ENCODE measurements around the gene CAPNS2. TPM values are rescaled to one million over a fixed set of nuclear protein-coding genes. Genes with fewer than 3 reads are reported as not detected.
A peak's percentile ranks its signal among the peaks of the same experiment; 100 is the strongest.

Gene CAPNS2
- not detected for polyA plus RNA-seq (ENCODE audit: low read depth in 6 of 6)

- Mint-ChIP-seq H3K27ac (peak within 1 kb of the TSS in 1 of 6 donors; percentile 6), H3K36me3 (no peaks in the 10 kb centered on the region), H3K4me3 (peak within 1 kb of the TSS in 1 of 8 donors; percentile 22), H3K27me3 (no peaks in the 10 kb centered on the region), H3K9me3 (no peaks in the 10 kb centered on the region), H3K4me1 (no peaks in the 10 kb centered on the region)
- ATAC-seq (ENCODE audit: low read depth in 2 of 2) (no peak), DNase-seq (no peak)
These were observed at the start of gene CAPNS2 for GRCh38 chr16:55566432-55567175. TSS of gene CAPNS2 (plus strand) at chr16:55566684. CDS start at chr16:55566757, 73 bp downstream.

DNA sequence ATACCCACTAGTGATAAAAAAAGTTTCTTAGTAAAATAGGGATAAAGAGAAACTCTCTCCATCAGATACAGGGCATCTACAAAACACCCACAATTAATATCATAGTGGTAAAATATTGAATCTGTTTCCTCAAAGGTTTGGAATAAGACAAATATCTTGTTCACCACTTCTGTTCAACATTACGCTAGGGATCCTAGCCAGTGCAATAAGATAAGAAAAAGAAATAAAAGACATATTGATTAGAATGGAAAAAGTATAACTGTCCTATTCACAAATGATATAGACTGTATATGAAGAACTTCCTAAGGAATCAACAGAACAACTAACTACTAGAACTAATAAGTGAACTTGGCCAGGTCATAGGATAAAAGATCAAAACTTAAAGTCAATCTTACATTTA, 44.7 kb upstream of the CAPNS2 start:
- Mint-ChIP-seq H3K9me3 (peaks cover 0 to 15% (median 9%) of the 10 kb centered on the region in 7 donors), H3K4me3 (no peak overlapping the region), H3K27ac (no peak overlapping the region), H3K4me1 (no peaks in the 10 kb centered on the region), H3K27me3 (no peaks in the 10 kb centered on the region), H3K36me3 (no peaks in the 10 kb centered on the region)
- DNase-seq: no peak
- ATAC-seq (ENCODE audit: low read depth in 2 of 2): no peak

- ATAC-seq (ENCODE audit: low read depth in 2 of 2) (no peak), DNase-seq (no peak)
- Mint-ChIP-seq H3K27me3 (no peaks in the 10 kb centered on the region), H3K4me1 (no peaks in the 10 kb centered on the region), H3K36me3 (no peaks in the 10 kb centered on the region), H3K9me3 (peaks cover 0 to 10% (median 7%) of the 10 kb centered on the region in 7 donors), H3K27ac (no peak overlapping the region), H3K4me3 (no peak overlapping the region)
These were observed 40.0 kb upstream of the CAPNS2 start for GRCh38 chr16:55526441-55526840.

GRCh38 chr16:55527885-55528284, 38.6 kb upstream of the CAPNS2 start:
- no peak for DNase-seq
- no peak overlapping the region for H3K27ac Mint-ChIP-seq
- H3K27me3 Mint-ChIP-seq: no peaks in the 10 kb centered on the region
- no peaks in the 10 kb centered on the region for H3K4me1 Mint-ChIP-seq
- no peak overlapping the region for H3K4me3 Mint-ChIP-seq
- no peaks in the 10 kb centered on the region for H3K9me3 Mint-ChIP-seq
- no peak for ATAC-seq (ENCODE audit: low read depth in 2 of 2)
- no peaks in the 10 kb centered on the region for H3K36me3 Mint-ChIP-seq

DNA sequence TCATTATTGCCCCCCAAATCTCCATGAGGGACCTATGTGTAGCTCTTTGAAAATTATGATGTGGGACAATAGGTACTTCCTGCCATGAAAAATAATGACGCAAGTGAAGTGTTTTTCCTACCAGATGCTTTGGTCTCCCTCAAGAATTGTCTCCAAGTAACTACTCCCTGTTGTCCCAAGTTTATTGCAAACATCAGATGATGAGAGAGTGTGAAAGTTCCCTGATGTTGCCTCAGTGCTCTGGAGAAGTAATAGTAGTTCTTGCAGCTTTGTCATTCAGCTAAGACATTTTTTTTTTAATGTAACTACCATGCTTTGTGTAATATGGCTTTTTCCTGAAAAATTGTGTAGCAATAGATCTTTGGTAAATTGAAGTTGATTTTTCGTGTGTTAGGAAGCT, 37.5 kb upstream of the CAPNS2 start:
- ATAC-seq (ENCODE audit: low read depth in 2 of 2) (no peak), DNase-seq (no peak)
- no peaks in the 10 kb centered on the region for H3K9me3 Mint-ChIP-seq
- H3K27me3 Mint-ChIP-seq: no peaks in the 10 kb centered on the region
- H3K4me3 Mint-ChIP-seq: no peak overlapping the region
- H3K27ac Mint-ChIP-seq: no peak overlapping the region
- no peaks in the 10 kb centered on the region for H3K36me3 Mint-ChIP-seq
- H3K4me1 Mint-ChIP-seq: no peaks in the 10 kb centered on the region

DNA sequence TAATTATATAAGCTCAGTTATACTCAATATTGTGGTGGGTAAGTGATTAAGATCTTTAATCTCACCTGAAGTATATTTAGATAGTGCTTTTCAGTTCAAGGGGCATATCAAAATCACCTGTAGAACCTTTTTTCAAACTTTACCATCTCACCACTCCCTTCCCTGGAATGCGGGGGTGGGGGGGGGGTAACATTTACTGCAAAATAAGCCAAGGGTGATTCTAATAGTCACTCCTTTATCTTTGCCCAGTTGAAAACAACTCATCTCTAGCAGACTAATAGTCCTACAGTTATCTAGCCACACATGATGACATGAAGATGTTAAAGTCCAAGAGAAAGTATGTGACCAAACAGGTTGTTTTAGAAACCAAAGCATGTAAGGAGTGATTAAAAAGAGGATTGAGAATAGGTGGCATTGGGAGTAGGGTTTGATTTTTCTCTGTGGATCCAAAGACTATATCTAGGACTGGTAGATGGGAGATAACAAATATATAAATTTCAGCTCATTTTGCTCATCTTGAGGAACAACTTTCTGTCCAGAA, 36.1 kb upstream of the CAPNS2 start:
- no peaks in the 10 kb centered on the region for H3K27me3 Mint-ChIP-seq
- H3K4me1 Mint-ChIP-seq: no peaks in the 10 kb centered on the region
- no peaks in the 10 kb centered on the region for H3K9me3 Mint-ChIP-seq
- H3K36me3 Mint-ChIP-seq: no peaks in the 10 kb centered on the region
- peak overlapping the region in 1 of 6 donors; percentile 39 for H3K27ac Mint-ChIP-seq
- ATAC-seq (ENCODE audit: low read depth in 2 of 2): no peak
- no peak for DNase-seq
- H3K4me3 Mint-ChIP-seq: no peak overlapping the region

GRCh38 chr16:55532227-55532626, 34.3 kb upstream of the CAPNS2 start:
- Mint-ChIP-seq H3K36me3 (no peaks in the 10 kb centered on the region), H3K27me3 (no peaks in the 10 kb centered on the region), H3K4me1 (no peaks in the 10 kb centered on the region), H3K4me3 (no peak overlapping the region), H3K9me3 (no peaks in the 10 kb centered on the region), H3K27ac (no peak overlapping the region)
- DNase-seq (no peak), ATAC-seq (ENCODE audit: low read depth in 2 of 2) (no peak)

DNA sequence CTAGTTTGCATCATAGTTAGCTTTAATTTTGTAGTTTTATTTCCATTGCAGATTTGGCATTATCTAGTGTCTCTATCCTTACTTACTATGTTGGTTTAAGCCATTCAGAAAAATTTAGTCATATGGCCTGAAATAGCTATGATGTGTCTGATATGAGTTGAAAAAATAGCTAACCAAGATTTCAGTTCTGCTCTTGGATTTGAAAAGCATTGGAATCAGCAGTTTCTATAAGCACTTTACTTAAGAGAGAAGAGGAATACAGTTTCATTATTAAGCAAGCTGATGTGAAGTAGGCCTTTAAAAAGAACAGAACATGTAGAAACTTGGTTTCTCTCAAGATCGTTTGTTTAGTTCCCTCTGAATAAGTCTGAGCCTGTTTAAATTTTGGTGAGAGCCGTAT, 31.7 kb upstream of the CAPNS2 start:
- Mint-ChIP-seq H3K27me3 (no peaks in the 10 kb centered on the region), H3K4me3 (no peak overlapping the region), H3K9me3 (no peaks in the 10 kb centered on the region), H3K36me3 (no peaks in the 10 kb centered on the region), H3K4me1 (no peaks in the 10 kb centered on the region), H3K27ac (no peak overlapping the region)
- DNase-seq: no peak
- no peak for ATAC-seq (ENCODE audit: low read depth in 2 of 2)

GRCh38 chr16:55539049-55539448, 27.4 kb upstream of the CAPNS2 start:
- H3K4me1 Mint-ChIP-seq: no peaks in the 10 kb centered on the region
- no peak overlapping the region for H3K4me3 Mint-ChIP-seq

GRCh38 chr16:55539488-55539887, 27.0 kb upstream of the CAPNS2 start:
- ATAC-seq (ENCODE audit: low read depth in 2 of 2) (no peak), DNase-seq (no peak)
- Mint-ChIP-seq H3K36me3 (no peaks in the 10 kb centered on the region), H3K27me3 (no peaks in the 10 kb centered on the region), H3K9me3 (no peaks in the 10 kb centered on the region), H3K4me3 (no peak overlapping the region), H3K27ac (no peak overlapping the region), H3K4me1 (no peaks in the 10 kb centered on the region)

More at GRCh38 chr16:55539049-55539448, 27.4 kb upstream of the CAPNS2 start:
- DNase-seq: no peak
- H3K36me3 Mint-ChIP-seq: no peaks in the 10 kb centered on the region
- H3K9me3 Mint-ChIP-seq: no peaks in the 10 kb centered on the region
- H3K27ac Mint-ChIP-seq: no peak overlapping the region
- no peak for ATAC-seq (ENCODE audit: low read depth in 2 of 2)
- no peaks in the 10 kb centered on the region for H3K27me3 Mint-ChIP-seq

GRCh38 chr16:55540221-55540620, 26.3 kb upstream of the CAPNS2 start:
- no peaks in the 10 kb centered on the region for H3K27me3 Mint-ChIP-seq
- H3K36me3 Mint-ChIP-seq: no peaks in the 10 kb centered on the region
- H3K4me1 Mint-ChIP-seq: no peaks in the 10 kb centered on the region
- H3K27ac Mint-ChIP-seq: no peak overlapping the region
- H3K9me3 Mint-ChIP-seq: no peaks in the 10 kb centered on the region
- DNase-seq (no peak), ATAC-seq (ENCODE audit: low read depth in 2 of 2) (no peak)
- H3K4me3 Mint-ChIP-seq: no peak overlapping the region

- H3K36me3 Mint-ChIP-seq: no peaks in the 10 kb centered on the region
- no peak overlapping the region for H3K4me3 Mint-ChIP-seq
- DNase-seq (no peak), ATAC-seq (ENCODE audit: low read depth in 2 of 2) (no peak)
- no peaks in the 10 kb centered on the region for H3K27me3 Mint-ChIP-seq
- no peak overlapping the region for H3K27ac Mint-ChIP-seq
- H3K4me1 Mint-ChIP-seq: no peaks in the 10 kb centered on the region
- H3K9me3 Mint-ChIP-seq: no peaks in the 10 kb centered on the region
These were observed 23.9 kb upstream of the CAPNS2 start for GRCh38 chr16:55542459-55543082.

DNA sequence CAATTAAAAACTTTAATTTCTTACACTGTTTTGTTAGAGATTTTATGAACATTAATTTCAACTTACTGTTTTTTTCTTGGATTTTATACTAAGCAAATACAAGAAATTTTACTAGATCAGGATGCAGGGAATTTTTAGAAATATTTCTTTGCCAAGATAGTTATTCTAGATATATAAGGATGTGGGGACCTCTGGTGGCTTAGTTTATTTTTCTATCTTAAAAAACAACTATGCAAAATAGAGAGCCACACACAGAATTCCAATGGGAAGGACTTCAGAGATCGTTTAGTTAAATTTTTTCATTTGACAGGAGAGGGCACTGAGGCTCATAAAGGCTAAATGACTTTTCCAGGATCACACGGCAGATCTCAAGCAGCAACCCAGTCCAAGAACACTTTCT, 23.0 kb upstream of the CAPNS2 start:
- no peaks in the 10 kb centered on the region for H3K9me3 Mint-ChIP-seq
- DNase-seq: no peak
- H3K27ac Mint-ChIP-seq: no peak overlapping the region
- H3K4me3 Mint-ChIP-seq: no peak overlapping the region
- no peaks in the 10 kb centered on the region for H3K4me1 Mint-ChIP-seq
- no peaks in the 10 kb centered on the region for H3K27me3 Mint-ChIP-seq
- ATAC-seq (ENCODE audit: low read depth in 2 of 2): no peak
- no peaks in the 10 kb centered on the region for H3K36me3 Mint-ChIP-seq

DNA sequence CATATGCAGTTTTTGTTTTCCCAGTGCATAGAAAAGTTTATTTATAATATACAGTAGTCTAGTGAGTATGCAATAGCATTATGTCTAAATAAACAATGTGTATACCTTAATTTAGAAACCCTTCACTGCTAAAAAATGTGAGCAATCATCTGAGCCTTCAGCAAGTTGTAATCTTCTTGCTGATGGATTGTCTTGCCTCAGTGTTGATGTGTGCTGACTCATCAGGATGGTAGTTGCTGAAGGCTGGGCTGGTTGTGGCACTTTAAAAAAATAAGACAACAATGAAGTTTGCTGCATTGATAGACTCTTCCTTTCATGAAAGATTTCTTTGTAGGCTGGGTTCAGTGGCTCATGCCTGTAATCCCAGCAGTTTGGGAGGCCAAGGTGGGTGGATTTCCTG, 13.9 kb upstream of the CAPNS2 start:
- DNase-seq: no peak
- Mint-ChIP-seq H3K4me3 (no peak overlapping the region), H3K4me1 (no peaks in the 10 kb centered on the region), H3K27ac (no peak overlapping the region), H3K27me3 (no peaks in the 10 kb centered on the region), H3K36me3 (no peaks in the 10 kb centered on the region), H3K9me3 (peaks cover 0 to 3% (median 0%) of the 10 kb centered on the region in 7 donors)
- no peak for ATAC-seq (ENCODE audit: low read depth in 2 of 2)
